Smooth muscle cell of the coronary artery (primary cell): ENCODE results near the gene P2RX5. TPM values are rescaled to one million over a fixed set of nuclear protein-coding genes. Genes with fewer than 3 reads are reported as not detected.

Source experiments
- total RNA-seq: library from RNA; depleted of rRNA; stranded (reverse); fragments of >200 nt; gene quantifications from 2 replicates; pipeline ENCODE4 v1.2.3, GENCODE V29; 2014; ENCODE audit warnings: low replicate concordance

P2RX5 gene, protein sequence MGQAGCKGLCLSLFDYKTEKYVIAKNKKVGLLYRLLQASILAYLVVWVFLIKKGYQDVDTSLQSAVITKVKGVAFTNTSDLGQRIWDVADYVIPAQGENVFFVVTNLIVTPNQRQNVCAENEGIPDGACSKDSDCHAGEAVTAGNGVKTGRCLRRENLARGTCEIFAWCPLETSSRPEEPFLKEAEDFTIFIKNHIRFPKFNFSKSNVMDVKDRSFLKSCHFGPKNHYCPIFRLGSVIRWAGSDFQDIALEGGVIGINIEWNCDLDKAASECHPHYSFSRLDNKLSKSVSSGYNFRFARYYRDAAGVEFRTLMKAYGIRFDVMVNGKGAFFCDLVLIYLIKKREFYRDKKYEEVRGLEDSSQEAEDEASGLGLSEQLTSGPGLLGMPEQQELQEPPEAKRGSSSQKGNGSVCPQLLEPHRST
- total RNA-seq, result 0.38 TPM in 1 of 2 replicates, not detected in the other

DNA sequence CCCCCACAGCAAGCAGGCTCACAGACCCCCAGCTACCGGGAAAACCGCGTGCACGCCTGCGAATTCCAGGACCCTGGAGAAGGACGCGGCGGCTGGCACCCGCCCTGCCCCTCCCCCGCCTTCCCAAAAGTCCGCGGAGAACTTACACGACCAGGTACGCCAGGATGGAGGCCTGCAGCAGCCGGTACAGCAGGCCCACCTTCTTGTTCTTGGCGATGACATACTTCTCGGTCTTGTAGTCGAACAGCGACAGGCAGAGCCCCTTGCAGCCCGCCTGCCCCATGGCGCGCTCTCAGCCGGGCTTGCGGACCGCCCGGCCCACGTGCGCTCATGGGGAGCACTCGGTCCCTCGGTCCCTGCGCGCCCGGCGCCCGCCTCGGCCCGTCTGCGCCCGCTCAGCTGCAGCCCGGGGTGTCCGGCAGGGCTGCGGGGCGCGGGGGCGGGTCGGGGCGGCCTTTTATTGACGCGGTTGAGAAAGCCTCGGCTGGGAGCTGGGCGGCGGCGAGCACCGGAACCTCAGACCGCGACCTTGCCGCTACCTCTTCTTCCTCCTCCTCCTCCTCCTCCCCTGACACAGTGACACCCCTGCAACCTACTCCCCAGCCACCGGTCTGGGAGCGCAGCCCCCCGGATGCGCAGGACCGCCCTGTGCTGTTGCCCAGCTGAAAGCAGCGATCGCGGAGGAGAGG lies at the start of gene P2RX5:
TSS of gene P2RX5 (minus strand) at position 433 of the 689 bp plus-strand sequence. CDS start at position 283, 150 bp downstream.

DNA sequence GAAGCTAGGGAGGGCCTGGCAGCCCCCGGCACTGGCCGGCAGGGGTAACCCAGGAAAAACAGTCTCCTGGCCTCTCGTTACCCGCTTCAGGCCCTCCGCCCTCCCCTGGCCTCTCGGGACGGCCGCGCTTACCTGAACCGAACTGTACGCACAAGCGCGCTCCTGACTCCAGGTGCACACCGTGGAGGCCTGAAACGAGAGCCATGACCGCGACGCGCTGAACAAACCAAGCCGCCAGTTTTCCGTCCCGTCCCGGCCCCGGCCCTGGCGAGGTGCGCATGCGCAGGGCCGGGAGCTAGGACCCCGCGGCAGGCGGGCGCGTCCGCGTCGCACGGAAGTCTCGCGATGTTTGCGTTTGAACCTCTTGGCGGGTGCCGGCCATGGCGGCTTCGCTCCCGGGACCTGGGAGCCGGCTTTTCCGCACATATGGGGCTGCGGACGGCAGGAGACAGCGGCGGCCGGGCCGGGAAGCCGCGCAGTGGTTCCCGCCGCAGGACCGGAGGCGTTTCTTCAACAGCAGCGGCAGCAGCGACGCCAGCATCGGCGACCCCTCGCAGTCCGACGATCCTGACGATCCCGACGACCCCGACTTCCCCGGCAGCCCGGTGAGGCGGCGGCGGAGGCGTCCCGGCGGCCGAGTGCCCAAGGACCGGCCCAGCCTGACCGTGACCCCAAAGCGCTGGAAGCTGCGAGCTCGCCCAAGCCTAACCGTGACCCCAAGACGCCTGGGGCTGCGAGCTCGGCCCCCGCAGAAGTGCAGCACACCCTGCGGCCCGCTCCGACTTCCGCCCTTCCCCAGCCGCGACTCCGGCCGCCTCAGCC lies 27.8 kb upstream of the P2RX5 start, which contains the start of gene HASPIN:
TSS of gene HASPIN (plus strand) at position 348 of the 822 bp plus-strand sequence. CDS start at position 381, 33 bp downstream.

DNA sequence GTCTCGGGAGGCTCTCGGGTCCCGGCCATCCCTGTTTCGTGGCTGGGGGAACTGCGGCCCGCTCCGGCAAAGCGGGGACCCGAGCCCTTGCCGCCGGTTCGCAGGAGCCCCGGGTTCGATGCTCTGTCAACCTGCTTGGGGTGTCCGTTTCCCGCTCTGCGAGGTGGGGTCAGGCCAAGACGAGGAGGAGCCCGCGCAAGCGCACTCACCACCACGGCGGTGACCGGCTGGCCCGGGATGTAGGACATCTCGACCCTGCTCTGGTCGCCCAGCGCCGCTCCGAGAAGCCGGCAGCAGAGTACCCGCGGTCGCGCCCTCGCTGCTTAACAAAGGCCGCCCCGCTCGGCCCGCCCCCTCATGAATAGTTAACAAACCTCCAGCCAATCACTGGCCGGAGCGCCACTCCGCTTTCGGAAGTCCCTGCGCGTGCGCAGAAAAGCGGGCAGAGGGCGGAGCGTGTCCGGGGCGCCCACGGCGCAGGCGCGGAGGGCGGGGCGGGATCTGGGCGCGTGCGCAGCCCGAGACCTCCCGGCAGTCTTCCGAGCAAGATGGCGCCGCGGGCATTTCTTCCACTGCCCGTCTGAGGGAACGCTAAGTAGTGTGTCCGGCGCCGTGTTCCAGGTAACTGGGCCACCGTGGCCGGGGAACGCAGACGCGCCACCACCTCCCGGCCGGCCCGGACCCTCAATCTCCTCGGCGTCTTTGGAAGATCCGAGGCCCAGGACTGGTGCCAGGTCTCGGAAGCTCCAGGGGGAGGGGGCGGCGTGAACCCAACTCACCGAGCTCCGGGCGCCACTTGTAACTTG lies 27.5 kb downstream of the P2RX5 start, which contains the start of the genes EMC6 and TAX1BP3:
TSS of gene EMC6 (plus strand) at position 534 of the 806 bp plus-strand sequence. CDS start 335 bp downstream, outside the sequence.
TSS of gene TAX1BP3 (minus strand) at position 300 of the 806 bp plus-strand sequence. CDS start at position 248, 52 bp downstream.

DNA sequence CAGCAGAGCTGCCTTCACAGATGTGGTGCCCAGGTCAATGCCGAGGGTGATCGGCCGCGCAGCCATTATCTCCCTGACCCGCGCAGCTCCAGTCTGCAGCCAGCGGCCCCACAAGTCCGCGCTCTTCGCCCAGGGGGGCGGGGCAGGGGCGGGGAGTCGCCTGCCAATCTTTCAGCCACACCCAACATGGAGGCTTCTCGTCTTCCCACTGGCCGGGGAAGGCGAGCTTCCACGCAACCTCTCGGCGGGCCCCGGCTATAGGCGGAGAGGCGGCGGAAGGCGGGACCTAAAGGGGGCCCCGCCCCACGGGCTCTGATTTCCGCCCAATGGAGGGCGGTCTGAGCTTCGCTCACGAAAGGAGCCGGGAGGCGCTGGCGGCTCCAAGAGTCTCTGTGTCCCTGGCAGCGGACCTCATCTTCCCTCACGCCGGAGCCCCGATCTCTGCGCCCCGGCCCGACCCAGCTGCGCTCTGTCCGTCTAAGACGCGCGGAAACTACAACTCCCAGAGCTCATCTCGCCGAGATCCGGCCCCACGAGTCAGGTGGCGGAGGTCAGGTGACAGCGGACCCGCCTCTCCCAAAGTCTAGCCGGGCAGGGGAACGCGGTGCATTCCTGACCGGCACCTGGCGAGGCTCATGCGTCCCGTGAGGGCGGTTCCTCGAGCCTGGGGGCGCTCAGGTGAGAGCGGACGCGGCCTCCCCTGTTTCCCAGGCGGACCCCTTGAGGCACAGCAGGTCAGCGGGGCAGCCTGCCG lies 59.6 kb downstream of the P2RX5 start, which contains the start of the genes CTNS and SHPK:
TSS of gene CTNS (plus strand) at position 607 of the 754 bp plus-strand sequence. CDS start 3,447 bp downstream, outside the sequence.
TSS of gene SHPK (minus strand) at position 97 of the 754 bp plus-strand sequence. CDS start at position 66, 31 bp downstream.

Other genes starting within 250 kb of the P2RX5 start
- gene SPATA22, start 224.3 kb downstream of the P2RX5 start, total RNA-seq, result not detected in 2 replicates
- gene ASPA, start 220.2 kb downstream of the P2RX5 start, total RNA-seq, result 2.9 TPM in 1 of 2 replicates, not detected in the other
- 0.23 and 1.8 TPM in 2 replicates for gene TRPV3, start 138.3 kb downstream of the P2RX5 start, total RNA-seq
- 0.60 and 1.8 TPM in 2 replicates for gene TRPV1, start 86.7 kb downstream of the P2RX5 start, total RNA-seq
- gene SHPK, start 59.9 kb downstream of the P2RX5 start, total RNA-seq, result 10.4 and 11.6 TPM in 2 replicates
- 14.7 and 18.4 TPM in 2 replicates for gene CTNS, start 59.4 kb downstream of the P2RX5 start, total RNA-seq
- gene TAX1BP3, start 27.6 kb downstream of the P2RX5 start, total RNA-seq, result 81.9 and 210 TPM in 2 replicates
- gene EMC6, start 27.3 kb downstream of the P2RX5 start, total RNA-seq, result 4.9 and 18.9 TPM in 2 replicates
- gene HASPIN, start 27.7 kb upstream of the P2RX5 start, total RNA-seq, result 0.23 and 1.8 TPM in 2 replicates
- 15.4 and 23.8 TPM in 2 replicates for gene ITGAE, start 105.0 kb upstream of the P2RX5 start, total RNA-seq
- 10.5 and 15.7 TPM in 2 replicates for gene NCBP3, start 150.1 kb upstream of the P2RX5 start, total RNA-seq
- gene CAMKK1, start 196.9 kb upstream of the P2RX5 start, total RNA-seq, result 2.3 and 5.6 TPM in 2 replicates
- gene P2RX1, start 220.3 kb upstream of the P2RX5 start, total RNA-seq, result under 0.01 and 1.3 TPM in 2 replicates